ENCODE data around the gene DCST1.
A peak's percentile ranks its signal among the peaks of the same experiment; 100 is the strongest.

The DCST1 gene

GRCh38 chr1:155080312-155081228 lies 46.9 kb downstream of the DCST1 start:
- H3K27ac ChIP-seq: peak overlapping the region; percentile 98
- no peak for TF ChIP-seq CTCF (IDR thresholded peaks at IDR 0.05)
- no peak for TF ChIP-seq ZFX (IDR thresholded peaks at IDR 0.05; ENCODE audit: borderline replicate concordance)

- no peak for TF ChIP-seq CTCF (IDR thresholded peaks at IDR 0.05)
- no peak for TF ChIP-seq ZFX (IDR thresholded peaks at IDR 0.05; ENCODE audit: borderline replicate concordance)
- peak overlapping the region; percentile 98 for H3K27ac ChIP-seq
Observed at GRCh38 chr1:155081472-155082300, 48.1 kb downstream of the DCST1 start.

- no peak for TF ChIP-seq CTCF (IDR thresholded peaks at IDR 0.05)
- TF ChIP-seq ZFX (IDR thresholded peaks at IDR 0.05; ENCODE audit: borderline replicate concordance): no peak
- peak overlapping the region; percentile 98 for H3K27ac ChIP-seq
Observed at GRCh38 chr1:155082301-155083051, 48.9 kb downstream of the DCST1 start.

- H3K27ac ChIP-seq: peak overlapping the region; percentile 98
- no peak for TF ChIP-seq ZFX (IDR thresholded peaks at IDR 0.05; ENCODE audit: borderline replicate concordance)
- no peak for TF ChIP-seq CTCF (IDR thresholded peaks at IDR 0.05)
Observed at GRCh38 chr1:155083052-155083541, 49.5 kb downstream of the DCST1 start.

GRCh38 chr1:155083865-155084721 lies 50.5 kb downstream of the DCST1 start:
- no peak for TF ChIP-seq ZFX (IDR thresholded peaks at IDR 0.05; ENCODE audit: borderline replicate concordance)
- no peak for TF ChIP-seq CTCF (IDR thresholded peaks at IDR 0.05)
- peak overlapping the region; percentile 98 for H3K27ac ChIP-seq
